EH (cell line): Measurements from ENCODE around the gene POP4.

ENCODE experiments used
- DNase-seq: peaks from one replicate; pipeline ENCODE4 v3.0.0-alpha.2; 2015; ENCODE audit warnings: low read depth

Gene POP4

DNA sequence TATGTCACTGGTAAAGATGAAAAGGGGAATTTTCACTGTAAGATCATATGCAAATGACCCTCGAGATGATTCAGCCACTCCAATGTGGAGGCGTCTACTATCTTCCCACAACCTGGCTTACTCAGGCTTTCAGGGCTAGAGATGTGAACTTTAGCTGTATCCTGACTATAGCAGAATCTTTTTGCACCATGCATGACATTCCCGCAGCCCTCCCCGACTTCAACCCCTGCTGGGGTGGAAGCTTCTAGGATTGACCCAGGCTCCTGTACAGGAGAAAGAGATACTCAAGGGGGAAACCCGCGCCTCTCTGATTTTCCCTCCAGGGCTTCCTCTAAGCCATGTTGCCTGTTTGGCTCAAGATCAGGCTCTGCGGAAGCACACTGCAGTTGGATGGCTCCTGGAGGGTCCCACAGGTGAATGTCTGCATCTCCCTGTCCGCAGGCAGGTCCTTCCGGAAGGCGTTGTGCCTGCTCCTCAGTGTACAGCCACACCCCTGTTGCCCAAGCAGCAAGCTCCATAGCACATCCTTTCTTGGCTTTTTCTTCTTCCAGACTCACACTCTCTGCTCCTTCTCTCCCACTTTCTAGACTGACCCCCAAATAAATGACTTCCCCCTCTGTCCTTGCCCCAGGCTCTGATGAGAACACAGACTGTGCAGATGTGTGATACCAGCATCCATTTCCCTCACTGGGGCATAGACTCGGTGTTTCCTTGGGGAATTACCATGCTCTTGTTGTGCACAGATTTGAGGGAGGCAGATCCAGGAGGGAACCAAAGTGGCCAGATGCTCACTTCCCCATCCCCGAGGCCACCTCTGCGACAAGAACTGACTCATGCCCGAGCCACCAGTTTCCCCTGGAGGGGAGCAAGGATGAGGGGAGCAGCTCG lies 29.1 kb upstream of the POP4 start:
- DNase-seq: peak; percentile 10

DNA sequence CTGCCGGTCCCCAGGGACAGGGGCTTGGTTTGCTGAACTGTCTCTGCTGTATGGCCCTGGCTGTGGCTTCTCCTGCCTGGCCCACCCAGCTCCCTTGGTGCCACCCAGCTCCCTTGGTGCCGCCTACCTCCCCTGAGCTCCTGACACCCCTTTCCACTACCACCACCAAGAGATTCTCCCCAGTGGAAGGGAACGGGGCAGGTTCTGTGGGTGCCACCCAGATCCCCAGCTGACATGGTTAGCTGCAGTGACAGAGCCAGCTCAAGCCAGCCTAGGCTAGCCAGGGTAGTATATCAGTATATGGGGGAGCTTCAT lies 28.5 kb upstream of the POP4 start:
- DNase-seq: no peak

DNA sequence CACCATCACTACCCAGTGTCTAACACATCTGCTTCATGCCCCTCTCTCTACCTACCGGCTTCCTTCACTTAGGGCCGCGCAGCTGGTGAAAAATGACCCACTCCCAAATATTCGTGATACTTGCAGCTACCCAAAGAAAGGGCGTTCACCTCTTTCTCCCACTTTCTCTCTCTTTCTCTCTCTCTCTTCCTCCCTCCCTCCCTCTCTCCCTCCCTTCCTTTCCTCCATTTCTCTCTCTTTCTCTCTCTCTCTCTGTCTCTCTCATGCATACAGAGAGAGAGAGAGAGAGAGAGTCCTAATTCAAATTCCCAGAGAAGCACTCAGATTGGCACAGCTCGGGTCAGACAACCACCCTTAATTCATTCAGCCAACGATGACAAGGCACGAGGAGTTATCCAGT lies 27.7 kb upstream of the POP4 start:
- no peak for DNase-seq

DNA sequence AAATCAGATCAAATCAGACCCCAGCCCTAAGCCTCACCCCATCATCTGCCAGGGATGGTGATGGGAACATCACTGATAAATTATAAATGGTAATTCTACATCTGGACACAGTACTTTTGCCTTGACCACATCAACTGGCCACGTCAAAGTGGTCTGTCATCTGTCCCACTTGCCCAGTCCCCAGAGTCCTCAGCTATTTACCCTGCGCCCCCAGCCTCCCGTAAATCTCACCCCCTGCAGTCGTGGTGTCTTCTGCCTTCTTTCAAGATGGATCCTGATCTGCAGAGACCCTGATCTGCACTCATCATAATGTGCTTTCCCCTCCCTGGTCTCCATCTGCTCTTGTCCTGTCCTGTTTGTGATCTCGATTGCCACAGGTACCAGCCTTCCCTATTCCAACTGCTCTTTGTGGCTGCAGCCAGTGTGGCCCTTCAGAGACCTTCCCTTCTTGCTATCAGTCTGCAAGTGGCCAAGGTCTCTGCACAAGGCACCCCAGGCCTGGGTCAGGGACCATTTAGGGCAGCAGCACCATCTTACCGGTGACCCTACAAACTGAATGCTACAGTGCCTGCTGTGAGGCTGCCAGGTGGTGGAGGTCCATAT lies 26.7 kb upstream of the POP4 start:
- DNase-seq: no peak

DNA sequence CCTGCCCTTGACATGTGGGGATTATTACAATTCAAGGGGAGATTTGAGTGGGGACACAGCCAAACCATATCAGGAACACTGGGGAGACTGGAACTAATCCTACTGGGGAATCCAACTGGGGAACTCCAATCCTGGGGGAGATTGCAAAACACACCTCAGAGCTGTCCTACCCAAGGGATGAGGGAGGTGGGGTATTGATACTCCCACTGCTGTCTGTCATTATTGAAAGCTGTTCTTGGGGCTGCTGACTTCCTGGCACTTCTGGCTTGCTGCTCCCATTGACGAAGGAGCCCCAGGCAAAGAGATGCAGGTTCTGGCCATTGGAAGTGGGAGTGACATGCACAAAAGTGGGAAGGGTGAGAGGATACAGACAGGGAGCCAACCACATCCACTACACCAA lies 24.7 kb upstream of the POP4 start:
- DNase-seq: no peak

DNA sequence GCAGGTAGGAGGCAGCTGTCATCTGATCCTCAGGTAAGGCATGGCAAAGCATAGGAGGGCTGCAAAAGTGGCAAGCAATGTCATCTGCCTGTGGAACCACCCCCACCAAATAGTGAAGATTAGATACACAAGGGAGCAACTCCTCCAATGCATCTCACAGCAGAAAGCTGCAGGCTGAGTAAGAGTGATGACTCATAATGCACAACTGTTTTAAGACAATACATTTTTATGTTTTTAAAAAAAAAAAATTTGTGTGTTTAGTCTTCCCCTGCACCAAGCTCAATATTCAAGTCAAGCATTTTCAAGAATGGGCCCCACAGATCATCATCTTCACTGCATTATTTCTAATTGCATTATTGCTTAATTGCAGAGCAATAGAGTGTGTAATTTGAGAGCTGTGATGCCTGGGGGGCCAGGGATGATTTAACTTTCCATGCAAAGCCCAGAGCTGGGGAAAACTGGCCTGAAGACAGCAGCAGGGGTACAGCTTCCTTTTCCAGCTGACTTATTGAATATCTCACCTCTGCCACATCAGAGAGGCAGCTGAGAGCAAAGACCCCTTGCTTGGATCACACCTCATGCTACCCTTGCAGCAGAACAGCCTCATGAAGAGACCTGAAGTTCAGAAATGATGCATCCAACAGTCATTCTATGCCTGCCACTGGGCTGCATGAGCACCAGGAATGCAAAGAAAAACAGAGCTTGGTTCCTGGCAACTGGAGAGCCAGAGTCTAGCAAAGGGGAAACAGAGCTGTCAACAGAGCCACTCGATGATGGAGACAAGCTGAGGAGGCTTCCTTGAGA lies 22.7 kb upstream of the POP4 start:
- peak; percentile 40 for DNase-seq

DNA sequence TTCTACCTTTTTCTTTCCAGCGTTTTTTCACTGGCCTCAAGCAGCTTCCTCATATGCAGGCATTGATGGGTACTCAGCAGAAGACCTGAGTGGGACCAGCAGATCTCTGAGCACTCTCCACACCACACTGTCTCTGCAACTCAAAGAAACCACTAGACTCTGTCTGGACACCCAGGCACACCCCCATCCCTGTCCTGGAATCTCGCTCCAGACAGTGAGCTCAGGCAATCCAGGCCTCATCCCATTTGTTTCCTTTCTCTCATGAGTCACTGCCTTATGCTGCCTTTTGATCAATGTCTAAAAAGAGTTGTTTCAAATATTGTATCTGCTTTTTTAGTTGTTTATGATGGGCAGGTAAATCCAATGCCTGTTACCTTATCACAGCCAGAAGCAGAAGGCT lies 19.7 kb upstream of the POP4 start:
- peak; percentile 25 for DNase-seq

DNA sequence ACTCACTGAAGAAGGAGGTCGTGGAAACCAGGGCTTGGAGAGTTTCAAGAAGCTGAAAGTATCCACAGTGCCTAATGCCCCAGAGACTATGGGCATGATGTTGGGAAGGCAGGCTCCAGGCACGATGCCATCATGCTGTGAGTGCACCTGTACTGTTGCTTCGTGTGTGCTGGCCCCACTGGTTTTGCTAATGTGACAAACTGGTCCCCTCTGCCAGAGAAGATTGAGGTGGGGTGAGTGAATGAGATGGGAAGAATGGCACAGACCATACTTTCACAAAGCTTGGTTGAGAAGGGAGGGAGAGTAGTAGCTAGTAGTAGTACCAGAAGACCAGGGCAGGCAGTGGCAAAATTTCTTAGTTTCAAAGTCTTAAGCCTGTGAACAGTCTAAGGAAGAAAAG lies 19.0 kb upstream of the POP4 start:
- DNase-seq: no peak

DNA sequence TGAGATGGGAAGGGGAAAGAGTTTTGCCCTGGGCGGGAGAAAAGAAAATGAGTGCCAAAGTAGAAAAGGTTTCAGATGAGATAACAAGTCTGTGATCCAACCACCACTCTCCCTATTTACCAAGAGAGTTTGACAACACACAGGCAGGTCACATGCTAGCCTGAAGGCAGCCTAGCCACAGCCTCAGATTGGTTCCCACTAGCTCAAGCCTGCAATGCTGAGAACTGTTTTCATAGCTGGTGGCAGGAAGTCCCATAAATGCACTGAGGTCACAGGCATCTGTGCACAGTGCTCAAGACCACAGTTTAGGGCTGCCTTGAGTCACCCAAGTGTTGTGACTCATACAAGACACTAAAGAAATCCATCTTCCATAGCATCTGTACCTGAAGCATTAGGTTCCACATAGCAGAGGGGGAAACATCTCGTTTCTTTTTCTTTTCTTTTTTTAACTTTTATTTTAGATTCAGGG lies 18.5 kb upstream of the POP4 start:
- DNase-seq: peak; percentile 82

DNA sequence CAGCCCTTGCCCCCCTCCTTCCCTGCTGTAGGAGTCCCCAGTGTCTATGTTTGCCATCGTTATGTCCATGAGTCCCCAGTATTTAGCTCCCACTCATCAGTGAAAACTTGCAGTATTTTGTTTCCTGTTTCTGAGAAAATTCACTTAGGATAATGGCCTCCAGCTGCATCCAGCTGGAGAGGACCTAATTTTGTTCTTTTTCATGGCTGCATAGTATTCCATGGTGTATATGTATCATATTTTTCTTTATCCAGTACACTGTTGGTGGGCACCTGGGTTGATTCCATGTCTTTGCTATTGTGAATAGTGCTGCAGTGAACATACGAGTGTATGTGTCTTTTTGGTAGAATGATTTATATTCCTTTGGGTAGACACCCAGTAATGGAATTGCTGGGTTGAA lies 18.0 kb upstream of the POP4 start:
- no peak for DNase-seq

DNA sequence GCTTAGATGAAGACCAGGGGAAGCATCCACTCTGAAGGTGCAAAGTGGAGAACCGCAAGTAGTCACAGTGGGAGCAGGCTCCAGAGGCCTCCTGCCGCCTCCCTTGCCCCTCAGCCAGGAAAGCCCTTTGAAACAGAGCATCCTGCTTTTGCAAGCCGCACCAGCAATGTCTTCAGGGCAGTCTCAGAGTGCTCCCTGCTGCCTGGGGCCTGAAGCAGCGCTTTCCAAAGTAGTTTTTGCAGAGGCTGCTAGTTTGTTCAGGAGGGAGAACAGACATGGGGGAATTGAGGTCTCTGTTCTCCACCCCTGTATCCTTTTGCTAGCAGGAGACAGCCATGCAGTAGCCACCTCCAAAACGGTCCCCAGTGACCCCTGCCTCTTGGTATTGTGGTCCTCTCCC lies 15.8 kb upstream of the POP4 start:
- DNase-seq: no peak

DNA sequence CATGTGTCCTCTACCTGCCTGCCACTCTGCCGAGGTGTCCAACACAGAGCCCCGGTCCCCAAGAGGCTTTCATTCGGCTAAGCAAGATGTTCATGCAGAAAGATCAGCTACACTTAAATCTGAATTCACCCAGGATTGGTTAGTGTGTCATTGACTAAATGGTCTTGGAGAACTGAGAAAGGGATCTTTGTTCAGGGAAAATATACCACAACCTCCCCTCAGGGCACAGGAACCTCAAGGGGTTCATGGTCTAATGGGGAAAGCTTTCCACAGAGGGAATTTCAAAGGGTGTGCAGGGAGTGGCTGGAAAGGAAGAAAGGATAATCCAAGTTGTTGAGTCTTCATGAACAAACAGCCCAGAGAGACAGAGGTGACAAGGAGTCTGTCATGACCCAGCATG lies 14.4 kb upstream of the POP4 start:
- no peak for DNase-seq

DNA sequence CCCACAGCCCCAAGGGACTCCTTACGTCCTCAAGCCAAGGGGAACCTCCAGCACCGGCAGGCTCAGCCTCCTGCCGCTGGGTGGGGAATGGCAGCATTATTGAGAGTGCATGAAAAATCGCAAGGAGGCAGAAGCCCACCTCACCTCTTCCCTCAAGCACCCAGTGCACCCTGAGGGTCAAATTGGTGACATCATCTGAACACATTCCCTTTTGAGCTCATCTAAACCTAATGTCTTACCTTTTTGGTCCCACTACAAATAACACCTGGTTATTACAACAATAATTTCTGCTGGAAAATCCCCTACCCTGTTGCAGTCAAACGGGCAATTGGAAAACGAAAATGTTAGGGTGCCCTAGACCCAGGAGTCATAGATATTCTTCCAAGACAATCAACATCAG lies 12.2 kb upstream of the POP4 start:
- DNase-seq: no peak

DNA sequence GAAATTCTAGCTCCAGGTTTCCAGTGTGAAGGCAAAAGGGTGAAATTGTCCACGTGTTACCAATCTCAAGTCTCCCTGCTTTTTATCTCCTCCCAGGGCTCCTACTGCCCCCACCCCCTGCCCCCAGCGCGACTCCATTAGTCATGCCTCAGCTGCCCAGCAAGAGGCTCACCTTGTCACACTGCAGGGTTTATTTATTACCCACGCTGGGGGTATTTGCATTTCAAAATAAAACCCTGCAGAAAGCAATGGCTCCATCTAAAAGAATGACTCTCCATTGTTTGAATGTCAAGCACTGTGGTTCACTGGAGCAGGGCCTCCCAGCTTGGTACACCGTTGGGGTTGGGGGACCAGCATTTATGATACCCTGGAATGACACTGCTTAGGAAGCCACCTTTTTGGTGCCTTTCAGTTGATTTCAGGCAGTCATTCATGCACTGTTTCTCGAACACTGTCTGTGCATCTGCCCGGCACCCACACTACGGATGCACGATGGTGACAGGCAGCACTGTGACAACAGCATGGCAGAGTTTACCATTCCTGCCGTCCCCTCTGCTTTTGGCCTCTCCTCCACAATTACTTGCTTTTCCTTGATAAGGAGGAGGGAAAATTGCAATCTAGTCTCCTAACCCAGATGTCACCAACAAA lies 9.9 kb upstream of the POP4 start:
- DNase-seq: no peak

DNA sequence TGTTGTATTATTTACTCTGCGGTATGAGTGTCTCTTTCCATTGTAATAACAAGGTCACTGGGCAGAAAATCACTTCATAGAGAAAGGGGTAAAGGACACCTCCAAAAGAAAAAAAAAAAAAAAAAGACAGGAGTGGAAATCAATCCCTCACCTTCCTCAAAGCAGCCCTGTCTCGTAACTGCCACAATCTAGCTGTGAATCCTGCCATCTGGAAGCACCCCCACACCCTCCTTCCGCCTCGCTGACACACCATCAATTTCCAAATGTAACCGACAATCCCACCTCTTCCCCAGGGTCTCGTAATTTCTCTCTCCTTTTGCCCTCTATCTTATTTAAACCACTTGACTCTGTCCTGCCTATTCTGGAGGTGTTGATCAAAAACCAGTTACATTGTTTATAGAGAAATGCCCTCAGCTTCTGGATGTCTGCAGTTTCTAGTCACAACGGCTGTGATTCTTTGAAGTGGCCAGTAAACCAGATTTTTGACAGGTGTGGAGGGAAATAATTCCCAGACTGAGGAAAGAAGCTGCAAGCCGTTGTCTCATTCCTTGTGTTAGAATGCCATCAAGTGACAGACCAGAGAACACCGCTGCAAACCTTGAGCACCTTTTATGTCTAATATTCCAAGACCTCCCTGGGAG lies 9.1 kb upstream of the POP4 start:
- peak; percentile 35 for DNase-seq

DNA sequence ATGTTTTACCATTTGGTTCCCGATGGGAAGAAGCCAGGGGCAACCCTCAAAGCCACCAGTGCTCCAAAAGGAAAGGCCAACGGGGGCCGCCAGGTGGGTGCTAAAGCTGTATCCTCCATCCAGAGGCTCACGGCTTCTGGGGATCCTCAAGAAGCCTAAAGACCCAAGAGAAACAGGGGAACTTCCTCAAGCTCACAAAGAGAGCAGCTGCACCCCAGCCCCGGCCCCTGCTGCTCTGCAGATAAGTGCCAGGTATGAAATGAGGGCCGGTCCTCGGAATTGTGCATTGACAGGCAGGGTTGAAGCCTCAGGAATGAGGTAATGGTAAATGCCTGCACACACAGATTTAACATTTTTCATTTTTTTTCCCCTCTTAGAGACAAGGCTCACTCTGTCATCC lies 8.0 kb upstream of the POP4 start:
- DNase-seq: no peak

DNA sequence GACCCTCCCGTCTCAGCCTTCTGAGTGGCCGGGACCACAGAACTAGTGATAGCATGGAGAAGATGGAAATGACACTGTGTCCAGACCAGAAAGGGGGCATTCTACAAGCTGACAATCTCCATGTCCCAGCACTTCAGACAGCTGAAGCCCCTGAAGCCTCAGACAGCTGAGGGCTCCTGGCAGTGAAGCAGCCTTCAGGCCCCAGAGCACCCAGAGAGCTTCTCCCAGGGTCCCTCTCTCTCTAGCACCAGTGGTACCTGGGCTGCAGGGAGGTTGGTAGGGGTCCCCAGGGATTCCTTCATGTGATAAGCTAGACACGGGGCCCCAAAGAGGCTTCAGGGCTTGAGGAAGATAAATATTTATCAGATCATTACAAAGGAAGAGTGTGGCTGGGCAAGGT lies 7.6 kb upstream of the POP4 start:
- no peak for DNase-seq

DNA sequence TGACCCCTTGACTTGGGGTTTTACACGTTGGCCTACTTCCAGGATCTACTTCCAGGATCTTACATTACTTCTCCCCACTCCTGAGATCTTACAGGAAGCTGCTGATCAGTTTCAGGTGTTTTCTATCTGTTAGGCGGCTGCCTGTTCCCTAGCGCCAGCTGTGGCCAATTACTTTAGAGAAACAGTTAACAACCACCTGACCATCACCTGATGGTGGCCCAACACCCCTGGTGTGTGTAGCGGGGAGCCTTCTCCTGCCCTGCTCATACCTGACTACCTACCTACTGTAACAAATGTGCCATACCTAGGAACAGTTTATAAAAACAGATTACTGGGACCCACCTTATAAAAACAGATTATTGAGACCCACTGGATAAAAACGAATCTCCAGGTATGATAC lies 2.8 kb upstream of the POP4 start:
- DNase-seq: no peak

DNA sequence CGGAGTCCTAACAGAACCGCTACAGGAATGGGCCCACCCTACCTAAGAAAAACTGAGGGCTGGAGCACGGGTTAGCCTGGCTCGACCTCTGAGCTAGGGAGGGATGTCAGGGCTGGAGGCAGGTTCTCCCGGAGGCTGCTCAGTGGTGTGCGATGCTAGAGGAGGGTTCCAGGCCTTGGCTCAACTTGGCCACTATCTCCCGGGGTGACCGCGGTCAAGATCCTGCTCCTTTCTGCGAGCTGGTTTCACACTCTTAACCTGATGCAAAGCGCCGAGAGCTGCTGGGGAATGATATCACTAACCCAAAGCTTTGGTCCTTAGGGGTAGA lies 301 bp downstream of the POP4 start:
- DNase-seq: no peak

DNA sequence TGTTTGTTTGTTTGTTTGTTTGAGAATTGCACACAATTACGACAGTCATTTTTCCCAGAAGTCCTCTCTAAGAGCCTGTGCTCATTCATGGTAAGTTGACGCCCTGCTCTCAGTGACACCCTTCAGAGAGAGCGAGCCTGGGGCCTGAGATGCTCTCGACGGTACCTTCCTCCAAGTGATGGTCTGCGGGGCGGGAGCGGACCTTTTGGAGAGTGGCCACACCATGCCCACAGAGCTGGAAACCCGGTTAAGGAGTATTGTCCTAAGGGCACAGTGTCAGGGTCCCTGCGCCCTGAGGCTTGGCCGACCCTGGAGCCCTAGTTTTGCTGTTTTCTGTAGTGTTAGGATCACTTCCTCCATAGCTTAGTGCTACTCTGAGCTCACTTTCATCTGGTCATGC lies 3.6 kb downstream of the POP4 start:
- no peak for DNase-seq

DNA sequence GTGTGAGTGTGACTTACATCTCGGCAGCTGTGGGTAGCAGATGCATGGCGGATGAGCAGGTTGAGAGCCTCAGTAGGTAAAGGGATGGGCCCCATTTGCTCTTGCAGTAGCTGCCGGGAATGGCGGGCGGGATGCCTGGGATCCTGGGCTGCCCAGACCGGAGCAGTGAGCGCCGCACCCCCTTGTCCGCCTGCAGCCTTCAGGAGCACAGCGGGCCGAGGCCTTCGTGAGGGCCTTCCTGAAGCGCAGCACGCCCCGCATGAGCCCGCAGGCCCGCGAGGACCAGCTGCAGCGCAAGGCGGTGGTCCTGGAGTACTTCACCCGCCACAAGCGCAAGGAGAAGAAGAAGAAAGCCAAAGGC lies 4.1 kb downstream of the POP4 start:
- no peak for DNase-seq

DNA sequence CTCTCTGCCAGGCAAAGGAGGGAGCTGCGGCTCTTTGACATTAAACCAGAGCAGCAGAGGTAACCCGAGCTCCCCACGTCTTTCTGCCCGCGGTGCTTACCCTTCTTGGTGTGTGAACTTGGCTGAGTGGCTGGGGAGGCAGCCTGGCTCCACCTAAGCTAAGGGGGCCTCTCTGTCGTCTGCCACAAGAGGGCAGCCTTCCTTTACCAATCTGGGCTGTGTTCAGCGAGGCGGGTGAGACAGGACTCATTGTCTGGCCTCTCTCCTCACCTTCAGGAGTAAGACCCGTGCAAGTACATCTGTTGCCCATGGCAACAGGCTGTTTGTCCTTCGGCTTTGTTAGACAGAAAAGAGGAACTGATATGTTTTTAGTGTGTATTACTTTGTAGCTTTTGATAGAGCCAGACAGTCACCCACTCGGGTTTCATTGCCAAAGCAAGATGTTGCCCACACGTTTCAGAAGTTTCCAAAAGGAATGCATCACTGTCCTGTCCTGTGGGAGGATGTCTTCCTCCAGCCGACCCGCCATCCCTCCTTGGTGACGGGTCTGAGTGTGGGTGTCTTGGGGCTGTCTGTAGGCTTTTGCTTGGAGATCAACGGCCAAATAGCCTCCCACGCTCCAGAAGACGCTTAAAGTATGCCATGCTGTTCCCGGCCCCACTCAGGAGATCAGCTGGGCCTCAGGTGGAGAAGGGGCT lies 4.6 kb downstream of the POP4 start:
- peak; percentile 80 for DNase-seq
